Hematopoietic multipotent progenitor cell treated with erythropoietin and hydrocortisone succinate and interleukin-3 and kit ligand, for 8 days (in vitro differentiated cells): ENCODE measurements around the gene ATP5IF1.

Experiments
- DNase-seq: peaks from one replicate; pipeline ENCODE4 v3.0.0-alpha.2; 2015

ATP5IF1 gene

GRCh38 chr1:28235755-28236655 is at the start of gene ATP5IF1:
Gene ATP5IF1, plus strand, starts transcription at chr1:28236124. Its CDS starts 60 bp downstream, at chr1:28236184.
- peak; percentile 99 for DNase-seq

- DNase-seq: no peak
These were observed 45.5 kb upstream of the ATP5IF1 start for GRCh38 chr1:28190337-28190979.

- no peak for DNase-seq
These were observed 44.8 kb upstream of the ATP5IF1 start for GRCh38 chr1:28190996-28191645.

GRCh38 chr1:28193701-28194161 is 42.2 kb upstream of the ATP5IF1 start:
- no peak for DNase-seq

GRCh38 chr1:28194326-28195035 is 41.4 kb upstream of the ATP5IF1 start:
- no peak for DNase-seq

GRCh38 chr1:28195780-28196179 is 40.1 kb upstream of the ATP5IF1 start:
- no peak for DNase-seq

- DNase-seq: no peak
These were observed 39.6 kb upstream of the ATP5IF1 start for GRCh38 chr1:28196330-28196729.

- DNase-seq: no peak
These were observed 38.1 kb upstream of the ATP5IF1 start for GRCh38 chr1:28197682-28198415.

GRCh38 chr1:28199328-28200233 is 36.3 kb upstream of the ATP5IF1 start:
- DNase-seq: no peak

GRCh38 chr1:28200234-28200873 is 35.6 kb upstream of the ATP5IF1 start:
- no peak for DNase-seq

- no peak for DNase-seq
These were observed 30.7 kb upstream of the ATP5IF1 start for GRCh38 chr1:28205243-28205642.

- DNase-seq: peak; percentile 80
These were observed 27.0 kb upstream of the ATP5IF1 start for GRCh38 chr1:28208818-28209441.

GRCh38 chr1:28209700-28210099 is 26.2 kb upstream of the ATP5IF1 start:
- DNase-seq: no peak

GRCh38 chr1:28213315-28213714 is 22.6 kb upstream of the ATP5IF1 start:
- peak; percentile 34 for DNase-seq

- DNase-seq: no peak
These were observed 6.8 kb upstream of the ATP5IF1 start for GRCh38 chr1:28229089-28229488.

- no peak for DNase-seq
These were observed 5.9 kb upstream of the ATP5IF1 start for GRCh38 chr1:28229996-28230395.

- peak; percentile 94 for DNase-seq
These were observed 3.2 kb upstream of the ATP5IF1 start, which contains the start of gene DNAJC8 for GRCh38 chr1:28232558-28233263. Gene DNAJC8, minus strand, starts transcription at chr1:28233029. Its CDS starts 31 bp downstream, at chr1:28232998.

GRCh38 chr1:28233264-28233606 is 2.7 kb upstream of the ATP5IF1 start:
- no peak for DNase-seq

GRCh38 chr1:28236656-28237322 is 865 bp downstream of the ATP5IF1 start:
- DNase-seq: peak; percentile 91
